ENCODE measurements around the gene KCNQ1OT1. TPM values are rescaled to one million over a fixed set of nuclear protein-coding genes. Genes with fewer than 3 reads are reported as not detected.
A peak's percentile ranks its signal among the peaks of the same experiment; 100 is the strongest.

KCNQ1OT1 gene
- total RNA-seq, 1 experiment from 2014 or later: 2.4 TPM

- no peak for TF ChIP-seq GRHL2 (CRISPR knock-in tag; IDR thresholded peaks at IDR 0.05; ENCODE audit: insufficient replicate concordance, severe bottlenecking)
Measured at GRCh38 chr11:2580571-2581001, 119.2 kb downstream of the KCNQ1OT1 start (continued).

- ATAC-seq: no peak
- CTCF ChIA-PET: interaction anchor here (0.9 kb wide), 1 partner anchor 135 kb away, joined by 3 read pairs; the partner anchor contains the start of gene KCNQ1
- no peaks in the 10 kb centered on the region for H3K9me3 Mint-ChIP-seq
- H3K36me3 Mint-ChIP-seq: no peaks in the 10 kb centered on the region
- peak; percentile 8 for DNase-seq (ENCODE audit: low spot score)
- POLR2A ChIA-PET: no interaction called here
- H3K27me3 Mint-ChIP-seq (ENCODE audit: low read depth): peaks cover 59% of the 10 kb centered on the region
- TF ChIP-seq ZNF219 (CRISPR knock-in tag; IDR thresholded peaks at IDR 0.05; ENCODE audit: borderline replicate concordance) (no peak), HMGXB4 (CRISPR knock-in tag; IDR thresholded peaks at IDR 0.05) (no peak), NR1H2 (CRISPR knock-in tag; IDR thresholded peaks at IDR 0.05) (no peak), ATF3 (CRISPR knock-in tag; conservative IDR thresholded peaks at IDR 0.05) (no peak), ZNF416 (CRISPR knock-in tag; IDR thresholded peaks at IDR 0.05) (no peak), E2F4 (CRISPR knock-in tag; IDR thresholded peaks at IDR 0.05; ENCODE audit: borderline replicate concordance, low read depth) (no peak)
- no peaks in the 10 kb centered on the region for H3K4me1 Mint-ChIP-seq
- no peak overlapping the region for H3K27ac Mint-ChIP-seq
- no peak overlapping the region for H3K4me3 Mint-ChIP-seq
Measured at GRCh38 chr11:2580061-2580421, 119.8 kb downstream of the KCNQ1OT1 start.

GRCh38 chr11:2579315-2580060, 120.3 kb downstream of the KCNQ1OT1 start:
- DNase-seq (ENCODE audit: low spot score) (peak; percentile 11), ATAC-seq (no peak)
- CTCF ChIA-PET: interaction anchor here (0.7 to 1.3 kb wide), 3 partner anchors 12 to 312 kb away, joined by 3 read pairs; partner anchors contain the start of gene KCNQ1
- TF ChIP-seq CREM (CRISPR knock-in tag; IDR thresholded peaks at IDR 0.05) (no peak), NR3C1 (CRISPR knock-in tag; conservative IDR thresholded peaks at IDR 0.05; ENCODE audit: low read depth) (no peak), NFYB (CRISPR knock-in tag; conservative IDR thresholded peaks at IDR 0.05; ENCODE audit: low read depth) (no peak), CBFB (CRISPR knock-in tag; IDR thresholded peaks at IDR 0.05; ENCODE audit: low read depth) (no peak), RELA (CRISPR knock-in tag; IDR thresholded peaks at IDR 0.05; ENCODE audit: borderline replicate concordance) (no peak), ESRRA (CRISPR knock-in tag; IDR thresholded peaks at IDR 0.05; ENCODE audit: borderline replicate concordance) (no peak), ZNF416 (CRISPR knock-in tag; IDR thresholded peaks at IDR 0.05) (no peak), ZNF532 (CRISPR knock-in tag; IDR thresholded peaks at IDR 0.05; ENCODE audit: borderline replicate concordance) (no peak), NFATC4 (CRISPR knock-in tag; IDR thresholded peaks at IDR 0.05) (no peak), ZBTB21 (CRISPR knock-in tag; IDR thresholded peaks at IDR 0.05; ENCODE audit: borderline replicate concordance) (no peak), TCF7 (CRISPR knock-in tag; IDR thresholded peaks at IDR 0.05; ENCODE audit: low read depth) (no peak)
- POLR2A ChIA-PET: no interaction called here
- H3K27ac Mint-ChIP-seq: no peak overlapping the region
- peaks cover 59% of the 10 kb centered on the region for H3K27me3 Mint-ChIP-seq (ENCODE audit: low read depth)
- no peaks in the 10 kb centered on the region for H3K9me3 Mint-ChIP-seq
- H3K4me3 Mint-ChIP-seq: no peak overlapping the region
- no peaks in the 10 kb centered on the region for H3K36me3 Mint-ChIP-seq
- no peaks in the 10 kb centered on the region for H3K4me1 Mint-ChIP-seq
